Smooth muscle cell (in vitro differentiated cells): ENCODE measurements around the gene CEP112. TPM values are rescaled to one million over a fixed set of nuclear protein-coding genes. Genes with fewer than 3 reads are reported as not detected.

Source experiments
- DNase-seq: peaks from one replicate; lab custom pipeline; 2025; ENCODE audit not compliant: unreplicated experiment; lab: John Stamatoyannopoulos, UW
- H2AFZ ChIP-seq: fragments of 200-600 bp; sonication (generic); 2 replicates; pipeline ENCODE4 v1.6.0; 2016; ENCODE audit warnings: antibody characterized with exemption, low read depth, mild to moderate bottlenecking
- H3F3A ChIP-seq: fragments of 200-600 bp; sonication (generic); 2 replicates; pipeline ENCODE4 v1.6.0; 2017; ENCODE audit warnings: antibody characterized with exemption, low read depth
- H3K27ac ChIP-seq: fragments of 200-600 bp; sonication (generic); 2 replicates; pipeline ENCODE4 v1.5.1; 2016; ENCODE audit warnings: low read depth, mild to moderate bottlenecking
- H3K27me3 ChIP-seq: fragments of 200-600 bp; sonication (generic); 2 replicates; pipeline ENCODE4 v1.6.1; 2016; ENCODE audit warnings: low read depth, mild to moderate bottlenecking
- H3K36me3 ChIP-seq: fragments of 200-600 bp; sonication (generic); 2 replicates; pipeline ENCODE4 v1.5.1; 2016; ENCODE audit warnings: low read depth
- H3K4me1 ChIP-seq: fragments of 200-600 bp; sonication (generic); 2 replicates; pipeline ENCODE4 v1.5.1; 2016; ENCODE audit warnings: low read depth
- H3K4me2 ChIP-seq: fragments of 200-600 bp; sonication (generic); 2 replicates; pipeline ENCODE4 v1.6.0; 2016; ENCODE audit warnings: mild to moderate bottlenecking
- H3K4me3 ChIP-seq: fragments of 200-600 bp; sonication (generic); 2 replicates; pipeline ENCODE4 v1.5.1; 2016; ENCODE audit warnings: mild to moderate bottlenecking
- H3K79me2 ChIP-seq: fragments of 200-600 bp; sonication (generic); 2 replicates; pipeline ENCODE4 v1.6.0; 2016; ENCODE audit warnings: low read depth, mild to moderate bottlenecking
- H3K9ac ChIP-seq: fragments of 200-600 bp; sonication (generic); 2 replicates; pipeline ENCODE4 v1.6.0; 2016; ENCODE audit warnings: low read depth
- H3K9me3 ChIP-seq: fragments of 200-600 bp; sonication (generic); replicated peaks from 2 replicates; pipeline ENCODE4 v1.5.1; 2016; ENCODE audit warnings: low read depth
- H4K20me1 ChIP-seq: fragments of 200-600 bp; sonication (generic); 2 replicates; pipeline ENCODE4 v1.6.0; 2016; ENCODE audit warnings: low read depth
- CTCF ChIP-seq: fragments of 200-600 bp; sonication (generic); IDR thresholded peaks from 2 replicates; pipeline ENCODE4 v1.5.1; 2017; ENCODE audit warnings: borderline replicate concordance, mild to moderate bottlenecking, antibody characterized with exemption; ENCODE audit not compliant: insufficient read depth, poor library complexity, severe bottlenecking
- WGBS: methylation state at CpG from one replicate; pipeline ENCODE4 v1.1.7; 2016; ENCODE audit warnings: low lambda C conversion rate; 5-methylcytosine and 5-hydroxymethylcytosine counted together
- polyA plus RNA-seq: library from polyadenylated mRNA; unstranded; fragments of >200 nt; fragmentation: Nextera tagmentation; extraction: Ambion mirVana; gene quantifications from 2 replicates; pipeline ENCODE4 v1.2.1, GENCODE V29; 2016
- total RNA-seq: library from RNA; depleted of rRNA; stranded (reverse); fragments of >200 nt; gene quantifications from 2 replicates; pipeline ENCODE4 v1.2.3, GENCODE V29; 2014

The CEP112 gene
- total and polyA plus RNA-seq, 2 experiments from 2014 or later: 8.3 to 9.9 TPM

- H3K4me1 ChIP-seq: peaks cover 19% of the 10 kb centered on the region
- H3K4me3 ChIP-seq: no peak overlapping the region
- H3K9ac ChIP-seq: no peak overlapping the region
- H4K20me1 ChIP-seq: no peaks in the 10 kb centered on the region
- H3K27ac ChIP-seq: no peak overlapping the region
- no peaks in the 10 kb centered on the region for H3K9me3 ChIP-seq
- no peaks in the 10 kb centered on the region for H3K36me3 ChIP-seq
- no peaks in the 10 kb centered on the region for H3F3A ChIP-seq
- H3K27me3 ChIP-seq: no peaks in the 10 kb centered on the region
- no peak for TF ChIP-seq CTCF
- no peak overlapping the region for H2AFZ ChIP-seq
- no peak overlapping the region for H3K4me2 ChIP-seq
- DNase-seq: no peak
- no peaks in the 10 kb centered on the region for H3K79me2 ChIP-seq
Observed at GRCh38 chr17:65745241-65745640, 446.7 kb downstream of the CEP112 start.

- Histone ChIP-seq H3K27ac (peak overlapping the region; percentile 56), H3K27me3 (no peaks in the 10 kb centered on the region), H3K79me2 (no peaks in the 10 kb centered on the region), H4K20me1 (no peaks in the 10 kb centered on the region), H2AFZ (no peak overlapping the region), H3K9me3 (no peaks in the 10 kb centered on the region), H3K4me3 (no peak overlapping the region), H3K4me2 (peak overlapping the region; percentile 68), H3K9ac (no peak overlapping the region), H3K4me1 (peaks cover 19% of the 10 kb centered on the region), H3K36me3 (no peaks in the 10 kb centered on the region), H3F3A (no peaks in the 10 kb centered on the region)
- no peak for TF ChIP-seq CTCF
- WGBS: 16% methylated on average over 1 of the region's 1 CpG
- DNase-seq: no peak
Observed at GRCh38 chr17:65743308-65743655, 448.7 kb downstream of the CEP112 start.

GRCh38 chr17:65742403-65743307, 449.3 kb downstream of the CEP112 start:
- no peak for DNase-seq
- H3F3A ChIP-seq: no peaks in the 10 kb centered on the region
- no peak for TF ChIP-seq CTCF
- H3K4me3 ChIP-seq: no peak overlapping the region
- H3K79me2 ChIP-seq: no peaks in the 10 kb centered on the region
- no peaks in the 10 kb centered on the region for H3K36me3 ChIP-seq
- no peaks in the 10 kb centered on the region for H3K27me3 ChIP-seq
- H3K4me1 ChIP-seq: peaks cover 19% of the 10 kb centered on the region
- no peaks in the 10 kb centered on the region for H4K20me1 ChIP-seq
- no peak overlapping the region for H3K9ac ChIP-seq
- no peak overlapping the region for H2AFZ ChIP-seq
- no peaks in the 10 kb centered on the region for H3K9me3 ChIP-seq
- peak overlapping the region; percentile 56 for H3K27ac ChIP-seq
- 36% methylated on average over 6 of the region's 6 CpGs for WGBS
- H3K4me2 ChIP-seq: peak overlapping the region; percentile 68

- H3K4me2 ChIP-seq: no peak overlapping the region
- H2AFZ ChIP-seq: no peak overlapping the region
- no peak overlapping the region for H3K9ac ChIP-seq
- no peak for TF ChIP-seq CTCF
- no peaks in the 10 kb centered on the region for H3K79me2 ChIP-seq
- H3K4me3 ChIP-seq: no peak overlapping the region
- H3K27ac ChIP-seq: peak overlapping the region; percentile 56
- no peaks in the 10 kb centered on the region for H3K9me3 ChIP-seq
- H3K27me3 ChIP-seq: no peaks in the 10 kb centered on the region
- no peaks in the 10 kb centered on the region for H4K20me1 ChIP-seq
- H3K4me1 ChIP-seq: peaks cover 19% of the 10 kb centered on the region
- H3K36me3 ChIP-seq: no peaks in the 10 kb centered on the region
- H3F3A ChIP-seq: no peaks in the 10 kb centered on the region
- WGBS: 96% methylated on average over 1 of the region's 1 CpG
- no peak for DNase-seq
Observed at GRCh38 chr17:65741710-65742109, 450.2 kb downstream of the CEP112 start.
